Neural progenitor cell (in vitro differentiated cells): ENCODE results near the gene DNAH9.

Source experiments
- CTCF ChIP-seq: fragments of 200-600 bp; sonication (generic); IDR thresholded peaks from 2 replicates; pipeline ENCODE4 v1.5.1; 2017; ENCODE audit warnings: antibody characterized with exemption, mild to moderate bottlenecking
- EZH2 ChIP-seq: fragments of 200-600 bp; sonication (generic); IDR thresholded peaks from 2 replicates; pipeline ENCODE4 v1.6.1; 2017; ENCODE audit warnings: antibody characterized with exemption, mild to moderate bottlenecking, moderate library complexity
- EZH2phosphoT487 ChIP-seq: fragments of 200-600 bp; sonication (generic); IDR thresholded peaks from 2 replicates; pipeline ENCODE4 v1.6.1; 2017; ENCODE audit warnings: antibody characterized with exemption

- TF ChIP-seq CTCF (no peak), EZH2 (no peak), EZH2phosphoT487 (no peak)
Observed at GRCh38 chr17:11701911-11702310, 103.6 kb downstream of the DNAH9 start.
